ENCODE measurements around the gene GRPEL1. TPM values are rescaled to one million over a fixed set of nuclear protein-coding genes. Genes with fewer than 3 reads are reported as not detected.

GRPEL1 gene
- total RNA-seq, 1 experiment from 2014 or later = 49.9 TPM

- H4K20me1 ChIP-seq (ENCODE audit: insufficient read depth) = no peaks in the 10 kb centered on the region
- H3K36me3 ChIP-seq (ENCODE audit: low read depth) = no peaks in the 10 kb centered on the region
- H3K4me2 ChIP-seq = no peak overlapping the region
- H3F3A ChIP-seq (ENCODE audit: insufficient read depth, low read depth) = peaks cover 22% of the 10 kb centered on the region
- POLR2A ChIA-PET (ENCODE audit: unreplicated experiment) = no interaction called here
- no peak overlapping the region for H2AFZ ChIP-seq
- H3K4me1 ChIP-seq (replicated peaks; ENCODE audit: insufficient read depth) = peaks cover 23% of the 10 kb centered on the region
- 0 out of 2 replicates have a peak, but pooled peaks cover 8% of the 10 kb centered on the region for H3K79me2 ChIP-seq (ENCODE audit: low read depth)
- no peak overlapping the region for H3K27ac ChIP-seq
- DNase-seq = no peak
- no peak overlapping the region for H3K4me3 ChIP-seq
- no TSS peak for BruUV-seq (replicated peaks)
- H3K9me3 ChIP-seq (ENCODE audit: insufficient read depth, low read depth) = no peaks in the 10 kb centered on the region
- TF ChIP-seq CTCF (conservative IDR thresholded peaks at IDR 0.05) (no peak), EZH2 (IDR thresholded peaks at IDR 0.05; ENCODE audit: low read depth) (no peak)
- CTCF ChIA-PET = no interaction called here
- intact Hi-C loops (cut with micrococcal nuclease; ENCODE audit: unreplicated experiment) = no loop called here
- H3K9me2 ChIP-seq (ENCODE audit: insufficient read depth) = no peaks in the 10 kb centered on the region
- no peaks in the 10 kb centered on the region for H3K27me3 ChIP-seq (ENCODE audit: insufficient read depth, low read depth)
These were observed 48.5 kb downstream of the GRPEL1 start for GRCh38 chr4:7019367-7019766.

DNA sequence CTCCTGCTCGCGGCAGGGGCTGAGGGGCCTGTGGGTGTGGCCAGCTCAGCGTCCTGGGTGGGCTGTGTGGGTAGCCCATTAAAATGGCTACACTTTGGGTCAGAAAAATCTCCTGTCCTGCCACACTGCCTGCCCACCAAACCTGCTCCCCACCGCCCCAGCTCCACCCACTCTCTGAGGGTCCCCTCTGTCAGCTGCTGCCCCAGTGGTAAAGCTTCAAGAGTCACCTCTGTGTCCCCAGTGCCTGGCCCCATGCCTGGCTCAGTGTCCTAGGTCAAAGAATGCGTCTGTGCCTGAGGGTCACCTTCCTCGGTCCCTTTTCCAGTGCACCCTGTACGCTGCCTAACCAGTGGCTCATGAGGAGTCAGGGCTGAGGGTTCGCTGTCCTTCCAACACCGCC is 49.6 kb downstream of the GRPEL1 start:
- POLR2A ChIA-PET (ENCODE audit: unreplicated experiment) = no interaction called here
- no TSS peak for BruUV-seq (replicated peaks)
- H3K9me3 ChIP-seq (ENCODE audit: insufficient read depth, low read depth) = no peaks in the 10 kb centered on the region
- no peak overlapping the region for H3K4me2 ChIP-seq
- H3K27me3 ChIP-seq (ENCODE audit: insufficient read depth, low read depth) = no peaks in the 10 kb centered on the region
- no peak overlapping the region for H2AFZ ChIP-seq
- H3K4me3 ChIP-seq = no peak overlapping the region
- DNase-seq = no peak
- TF ChIP-seq EZH2 (IDR thresholded peaks at IDR 0.05; ENCODE audit: low read depth) (no peak), CTCF (conservative IDR thresholded peaks at IDR 0.05) (no peak)
- H3K27ac ChIP-seq = no peak overlapping the region
- CTCF ChIA-PET = no interaction called here
- intact Hi-C loops (cut with micrococcal nuclease; ENCODE audit: unreplicated experiment) = no loop called here
- H3K36me3 ChIP-seq (ENCODE audit: low read depth) = no peaks in the 10 kb centered on the region
- H4K20me1 ChIP-seq (ENCODE audit: insufficient read depth) = no peaks in the 10 kb centered on the region
- H3K4me1 ChIP-seq (replicated peaks; ENCODE audit: insufficient read depth) = peaks cover 23% of the 10 kb centered on the region
- no peaks in the 10 kb centered on the region for H3K79me2 ChIP-seq (ENCODE audit: low read depth)
- no peaks in the 10 kb centered on the region for H3K9me2 ChIP-seq (ENCODE audit: insufficient read depth)
- peaks cover 22% of the 10 kb centered on the region for H3F3A ChIP-seq (ENCODE audit: insufficient read depth, low read depth)

DNA sequence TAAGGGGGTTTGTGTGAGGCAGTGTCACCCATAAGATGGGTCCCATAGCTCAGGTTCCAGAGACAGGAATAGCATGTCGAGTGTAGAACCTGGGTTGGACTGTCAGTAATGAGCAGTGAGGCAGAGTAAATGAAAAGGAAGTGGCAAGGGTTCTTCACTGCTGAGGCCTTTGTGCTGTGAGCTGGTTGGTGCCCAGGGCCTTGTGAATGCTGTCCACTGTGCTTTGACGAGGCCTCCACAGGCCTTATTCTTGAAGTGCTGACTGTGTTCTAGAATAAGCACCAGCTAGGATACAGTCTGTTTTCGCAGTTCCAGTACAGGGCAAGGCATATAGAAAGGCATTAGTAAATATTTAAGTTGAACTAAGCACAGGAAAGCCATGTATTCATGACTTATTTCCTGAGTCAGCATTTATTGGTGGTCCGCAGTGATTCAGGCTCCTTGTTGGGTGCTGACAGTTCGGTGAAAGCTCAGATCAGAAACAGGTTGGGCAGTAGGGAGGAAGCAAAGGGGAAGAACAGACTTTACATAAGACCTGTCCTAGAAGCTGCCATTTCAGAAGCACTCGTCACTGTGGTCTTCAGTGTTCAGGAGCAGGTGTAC is 50.3 kb downstream of the GRPEL1 start:
- Histone ChIP-seq H3F3A (ENCODE audit: insufficient read depth, low read depth) (peaks cover 15% of the 10 kb centered on the region), H3K4me3 (no peak overlapping the region), H3K9me2 (ENCODE audit: insufficient read depth) (no peaks in the 10 kb centered on the region), H3K79me2 (ENCODE audit: low read depth) (no peaks in the 10 kb centered on the region), H3K4me1 (replicated peaks; ENCODE audit: insufficient read depth) (peaks cover 16% of the 10 kb centered on the region), H3K4me2 (no peak overlapping the region), H3K27me3 (ENCODE audit: insufficient read depth, low read depth) (no peaks in the 10 kb centered on the region), H3K27ac (no peak overlapping the region), H2AFZ (no peak overlapping the region), H3K36me3 (ENCODE audit: low read depth) (no peaks in the 10 kb centered on the region), H4K20me1 (ENCODE audit: insufficient read depth) (no peaks in the 10 kb centered on the region), H3K9me3 (ENCODE audit: insufficient read depth, low read depth) (no peaks in the 10 kb centered on the region)
- intact Hi-C loops (cut with micrococcal nuclease; ENCODE audit: unreplicated experiment) = no loop called here
- POLR2A ChIA-PET (ENCODE audit: unreplicated experiment) = no interaction called here
- TF ChIP-seq CTCF (conservative IDR thresholded peaks at IDR 0.05) (no peak), EZH2 (IDR thresholded peaks at IDR 0.05; ENCODE audit: low read depth) (no peak)
- BruUV-seq (replicated peaks) = no TSS peak
- DNase-seq = no peak
- CTCF ChIA-PET = no interaction called here
